Measurements from ENCODE around the gene OR10AD1.

DNA sequence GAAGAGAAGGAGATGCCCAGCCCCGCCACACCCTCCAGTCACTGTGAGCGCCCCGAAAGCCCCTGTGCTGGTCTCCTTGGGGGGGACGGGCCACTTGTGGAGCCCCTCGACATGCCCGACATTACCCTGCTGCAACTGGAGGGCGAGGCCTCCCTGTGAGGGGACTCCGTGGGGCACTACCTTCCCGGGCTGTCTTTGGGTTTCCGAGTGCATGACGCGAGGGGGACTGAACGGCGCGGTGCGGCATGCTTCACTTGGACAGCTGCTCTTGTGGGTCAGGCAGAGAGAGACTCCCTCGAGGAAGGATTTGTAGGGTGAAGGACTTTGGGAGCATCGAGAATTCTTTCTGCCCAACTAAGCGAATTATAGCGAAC, 18.6 kb downstream of the OR10AD1 start:
- TF ChIP-seq POLR2A (IDR thresholded peaks at IDR 0.05) (no peak), CTCF (IDR thresholded peaks at IDR 0.05) (no peak)

Data from thyroid gland (tissue), 4 donors.